CD4-positive, alpha-beta T cell treated with Interleukin-1 beta for 1 hour (primary cell): ENCODE data around the gene RIMBP2.
"Not testable (repeated sequence)": the region's sequence is repeated elsewhere in the genome, so short reads cannot be mapped to it uniquely, and the experiment has no call there.

ENCODE experiments used
- DNase-seq, 2 donors: peaks; one replicate each; pipeline ENCODE4 v3.0.0-alpha.2; 2020 to 2022

Gene RIMBP2

DNA sequence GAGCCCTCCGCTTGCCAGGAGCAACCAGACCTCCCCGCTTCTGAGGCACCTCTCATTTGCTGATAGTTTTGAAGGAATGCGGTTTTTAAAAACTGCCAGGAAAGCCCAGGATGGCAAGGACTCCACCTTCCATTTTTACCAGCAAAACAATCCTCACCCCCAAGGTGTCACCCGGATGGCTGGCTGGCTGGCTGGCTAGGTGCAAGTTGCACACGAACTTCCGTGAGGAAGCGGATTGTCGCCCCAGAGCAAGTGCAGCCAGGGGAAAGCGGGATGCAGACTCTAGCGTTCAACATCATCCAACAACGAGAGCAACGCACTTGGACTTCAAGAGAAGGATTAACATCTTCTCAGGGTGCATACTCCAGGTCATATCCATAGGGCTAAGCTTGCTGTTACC lies 125.4 kb downstream of the RIMBP2 start:
- no peak for DNase-seq

- no peak for DNase-seq
These were observed 126.4 kb downstream of the RIMBP2 start for GRCh38 chr12:130589540-130590317.

DNA sequence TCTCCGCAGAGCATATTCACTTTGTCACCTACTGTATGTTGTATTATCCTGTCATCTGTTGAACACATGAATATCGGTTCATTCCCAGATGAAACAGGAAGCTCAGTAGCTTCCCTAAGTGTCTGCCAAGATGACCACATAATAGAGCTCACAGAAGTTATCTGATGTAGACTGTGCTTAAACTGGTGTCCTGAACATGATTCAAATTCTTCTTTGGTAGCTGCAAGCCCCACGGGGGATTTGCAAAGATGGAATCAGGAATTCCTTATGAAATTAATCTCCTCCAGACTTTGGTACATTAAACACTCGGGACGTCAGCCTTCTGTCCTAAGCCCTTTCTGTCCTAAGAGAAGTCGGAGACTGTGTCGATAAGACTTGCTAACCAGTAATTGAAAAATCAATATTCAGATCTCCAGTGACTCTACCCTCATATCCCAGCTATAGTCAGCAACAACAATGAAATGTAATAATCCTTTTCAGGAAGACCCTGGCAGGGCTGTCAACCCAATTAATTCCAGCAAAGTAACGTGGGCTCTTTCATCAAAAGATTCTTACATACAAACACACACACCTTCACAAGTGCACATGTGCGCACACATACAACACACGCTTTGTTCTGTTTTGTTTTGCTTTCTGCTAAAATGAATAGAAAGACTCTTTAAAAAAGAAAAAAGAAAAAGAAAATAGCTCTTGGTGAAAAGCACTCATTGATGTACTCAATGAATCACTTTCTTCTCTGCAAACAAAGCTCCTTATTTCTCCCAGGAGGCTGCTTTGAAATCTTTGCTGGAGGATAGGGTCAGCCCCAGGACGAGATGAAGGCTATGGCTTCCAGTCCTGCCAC lies 127.2 kb downstream of the RIMBP2 start:
- no peak for DNase-seq

DNA sequence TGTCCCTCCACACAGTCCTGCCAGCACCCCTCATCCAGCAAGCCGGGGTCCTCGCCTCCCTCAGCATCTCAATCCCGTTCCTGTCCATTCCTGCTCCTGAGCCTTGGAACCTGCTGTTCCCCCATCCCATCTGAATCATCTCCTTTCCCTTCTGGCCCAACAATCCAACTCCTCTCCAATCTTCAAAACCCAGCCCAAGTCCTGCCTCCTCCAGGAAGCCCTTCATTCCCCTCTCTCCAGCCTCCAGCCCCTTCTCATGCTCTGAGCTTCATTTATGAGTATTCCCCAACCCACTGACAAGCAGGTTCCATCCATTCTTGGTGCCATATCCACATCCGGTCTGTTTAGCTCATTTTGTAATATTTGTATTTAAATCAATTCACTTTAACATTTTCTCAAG lies 128.1 kb downstream of the RIMBP2 start:
- no peak for DNase-seq

DNA sequence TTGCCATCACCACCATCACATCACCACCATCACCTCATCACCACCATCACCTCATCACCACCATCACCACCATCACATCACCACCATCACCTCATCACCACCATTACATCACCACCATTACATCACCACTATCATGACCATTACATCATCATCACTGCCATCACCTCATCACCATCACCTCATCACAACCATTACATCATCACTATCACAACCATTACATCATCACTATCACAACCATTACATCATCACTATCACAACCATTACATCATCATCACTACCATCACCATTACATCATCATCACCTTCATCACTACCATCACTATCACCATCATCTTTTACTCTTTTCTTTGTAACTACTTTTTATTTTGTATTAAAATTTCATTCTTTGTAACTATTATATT lies 131.6 kb downstream of the RIMBP2 start:
- not testable (repeated sequence) for DNase-seq

- DNase-seq, result no peak
These were observed 132.3 kb downstream of the RIMBP2 start for GRCh38 chr12:130583800-130584199.

- DNase-seq, result no peak
These were observed 132.8 kb downstream of the RIMBP2 start for GRCh38 chr12:130583317-130583716.

GRCh38 chr12:130582286-130582685 lies 133.8 kb downstream of the RIMBP2 start:
- no peak for DNase-seq

- no peak for DNase-seq
These were observed 134.3 kb downstream of the RIMBP2 start for GRCh38 chr12:130581782-130582181.

- no peak for DNase-seq
These were observed 136.9 kb downstream of the RIMBP2 start for GRCh38 chr12:130579231-130579630.

- DNase-seq, result no peak
These were observed 138.7 kb downstream of the RIMBP2 start for GRCh38 chr12:130577351-130577750.

- DNase-seq, result no peak
These were observed 139.7 kb downstream of the RIMBP2 start for GRCh38 chr12:130576371-130576816.

GRCh38 chr12:130574402-130574801 lies 141.7 kb downstream of the RIMBP2 start:
- DNase-seq, result no peak

GRCh38 chr12:130573766-130574165 lies 142.3 kb downstream of the RIMBP2 start:
- no peak for DNase-seq

DNA sequence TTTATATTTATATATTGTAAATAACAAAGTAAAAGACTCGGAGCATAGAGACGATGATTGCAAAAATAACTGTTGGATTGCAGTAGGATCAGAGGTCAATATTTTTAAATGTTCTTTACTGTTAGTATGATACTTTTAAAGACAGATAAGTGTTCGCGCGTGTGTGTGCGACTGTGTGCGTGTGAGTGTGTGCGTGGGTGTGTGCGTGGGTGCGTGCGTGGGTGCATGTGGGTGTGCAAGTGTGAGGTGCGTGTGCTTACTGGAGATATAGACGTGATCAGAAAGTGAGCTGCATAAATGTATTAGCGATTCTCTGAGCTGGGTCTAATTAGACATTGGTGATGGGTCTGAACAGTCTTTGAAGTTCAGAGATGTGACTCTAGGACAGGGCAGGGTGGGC lies 142.9 kb downstream of the RIMBP2 start:
- no peak for DNase-seq

- DNase-seq, result no peak
These were observed 143.5 kb downstream of the RIMBP2 start for GRCh38 chr12:130572553-130572952.

DNA sequence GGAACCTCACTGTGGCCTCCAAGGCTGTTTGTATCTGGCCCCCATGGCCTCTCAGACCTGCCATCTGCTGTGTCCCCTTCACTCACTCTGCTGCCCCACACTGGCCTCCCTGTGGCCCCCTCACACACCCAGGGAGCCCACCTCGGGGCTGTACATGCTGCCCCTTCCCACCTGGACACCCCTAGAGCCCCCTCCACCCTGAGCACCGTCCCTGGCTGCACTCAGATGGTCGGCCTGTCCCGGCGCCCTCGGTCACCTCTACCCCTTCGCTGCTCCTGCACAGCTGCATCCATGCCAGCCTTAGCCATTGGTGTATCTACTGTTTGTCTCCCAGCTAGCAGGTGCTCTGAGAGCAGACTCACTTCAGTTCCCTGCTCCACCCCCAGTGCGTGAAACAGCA lies 144.4 kb downstream of the RIMBP2 start:
- no peak for DNase-seq

DNA sequence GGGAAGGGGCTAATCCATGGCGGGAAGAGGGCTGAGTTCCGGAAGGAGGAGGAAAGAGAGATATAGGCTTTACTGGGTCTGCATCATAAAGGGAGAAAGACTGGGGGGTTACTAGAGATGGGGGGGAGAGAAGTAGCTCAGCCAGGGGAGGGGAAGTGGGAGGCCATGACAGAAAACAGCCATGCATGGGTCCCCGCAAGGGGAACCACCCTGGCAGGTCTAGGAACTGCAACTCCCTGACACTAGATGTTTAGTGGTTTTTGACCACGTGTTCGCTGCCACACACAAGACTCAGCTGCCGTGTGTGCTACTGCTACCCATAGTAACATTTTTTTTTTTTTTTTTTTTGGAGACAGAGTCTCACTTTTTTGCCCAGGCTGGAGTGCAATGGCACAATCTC lies 145.0 kb downstream of the RIMBP2 start:
- no peak for DNase-seq

- DNase-seq, result no peak
These were observed 146.6 kb downstream of the RIMBP2 start for GRCh38 chr12:130569521-130569920.

GRCh38 chr12:130568501-130568900 lies 147.6 kb downstream of the RIMBP2 start:
- DNase-seq, result no peak

DNA sequence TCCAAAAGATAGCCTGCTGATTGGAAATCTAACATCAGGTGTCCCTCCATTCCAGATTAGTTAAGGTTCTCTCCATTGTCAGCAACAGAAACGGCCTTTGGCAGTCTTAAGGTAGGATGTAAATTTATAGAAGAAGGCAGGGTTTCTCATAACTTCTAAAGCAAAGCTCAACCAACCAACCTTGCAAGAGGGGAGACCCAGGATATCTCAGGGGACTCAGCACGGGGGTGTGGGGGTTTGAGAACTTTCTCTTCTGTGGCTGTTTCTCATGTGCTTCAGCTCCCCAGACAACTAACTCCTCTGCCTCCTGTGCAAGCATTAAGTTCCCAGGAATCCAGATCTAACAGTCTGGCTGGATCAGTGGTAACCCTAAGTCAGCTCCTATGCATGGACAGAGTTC lies 148.1 kb downstream of the RIMBP2 start:
- DNase-seq, result no peak

GRCh38 chr12:130566446-130567155 lies 149.5 kb downstream of the RIMBP2 start:
- DNase-seq, result no peak

DNA sequence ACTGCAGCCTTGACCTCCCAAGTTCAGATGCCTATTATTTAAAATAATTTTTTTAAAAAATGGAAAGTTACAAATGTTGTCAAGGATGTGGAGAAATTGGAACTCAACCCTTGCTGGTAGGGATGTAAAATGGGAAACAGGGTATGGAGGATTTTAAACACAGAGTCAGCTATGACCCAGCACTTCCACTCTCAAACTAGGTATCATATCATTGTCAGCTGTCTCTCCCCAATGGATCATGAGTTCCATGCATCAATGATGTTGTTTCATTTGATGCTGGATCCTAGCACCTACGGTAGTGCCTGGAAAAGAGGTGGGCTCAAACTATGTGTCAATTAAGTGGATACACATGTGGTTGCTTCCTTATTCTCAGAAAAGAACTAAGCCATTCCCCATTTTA lies 150.9 kb downstream of the RIMBP2 start:
- DNase-seq, result no peak

DNA sequence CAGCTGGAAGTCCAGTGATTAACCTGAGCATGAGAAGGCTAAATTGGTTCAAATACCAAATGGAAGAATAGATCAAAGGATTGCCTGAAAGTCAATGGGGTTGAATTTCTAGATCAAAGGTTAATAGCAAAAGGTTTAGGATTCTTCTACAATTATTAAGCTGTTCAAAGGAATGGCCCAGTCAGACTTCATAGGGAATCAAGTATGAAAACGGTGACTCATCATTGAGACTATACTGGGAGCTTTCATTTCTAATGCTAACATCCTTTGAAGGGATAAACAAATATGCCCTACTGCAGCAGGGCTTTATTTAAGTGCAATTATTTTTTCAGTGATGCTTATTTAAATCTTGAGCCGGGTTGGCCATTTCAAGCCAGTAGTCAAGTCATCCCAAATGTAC lies 152.8 kb downstream of the RIMBP2 start:
- no peak for DNase-seq
